Measurements from ENCODE around the gene NCS1. TPM values are rescaled to one million over a fixed set of nuclear protein-coding genes. Genes with fewer than 3 reads are reported as not detected.

NCS1 gene
- total RNA-seq: not detected
- polyA plus RNA-seq: under 1 TPM in 1 of 3 donors, not detected in 2; 0.30 TPM
- total RNA-seq: 0 to 25.1 (median 0.81) reads per million in 6 experiments

GRCh38 chr9:130172161-130172857 is at the start of gene NCS1:
NCS1 (plus strand) TSS chr9:130172404; CDS start chr9:130172664, 260 bp downstream.
- POLR2A ChIA-PET: no interaction called here
- ATAC-seq (peak; percentile 69 to 83), DNase-seq (peak in 3 of 10 donors; percentile 17 to 30 (median 24))
- H3K4me1 Mint-ChIP-seq: peaks cover 5 to 17% (median 10%) of the 10 kb centered on the region in 4 donors
- peak within 1 kb of the TSS; percentile 60 to 84 (median 72) for H3K4me3 Mint-ChIP-seq
- no peaks in the 10 kb centered on the region for H3K36me3 Mint-ChIP-seq
- H3K27ac Mint-ChIP-seq: peak within 1 kb of the TSS in 3 of 10 donors; percentile 59 to 74 (median 62)
- peaks cover 2 to 25% (median 12%) of the 10 kb centered on the region in 5 donors for H3K27me3 Mint-ChIP-seq
- no peaks in the 10 kb centered on the region for H3K9me3 Mint-ChIP-seq

GRCh38 chr9:130122456-130122855 is 49.7 kb upstream of the NCS1 start:
- H3K27me3 Mint-ChIP-seq: no peaks in the 10 kb centered on the region
- peaks cover 0 to 40% (median 2%) of the 10 kb centered on the region in 3 donors for H3K36me3 Mint-ChIP-seq
- peaks cover 16 to 30% (median 18%) of the 10 kb centered on the region in 4 donors for H3K4me1 Mint-ChIP-seq
- ATAC-seq (no peak), DNase-seq (no peak)
- no peak overlapping the region for H3K4me3 Mint-ChIP-seq
- no peaks in the 10 kb centered on the region for H3K9me3 Mint-ChIP-seq
- POLR2A ChIA-PET: interaction anchor here (0.7 to 1.0 kb wide), 2 partner anchors 14 to 383 kb away, joined by 3 read pairs; no protein-coding TSS in a partner anchor
- peak overlapping the region in 1 of 10 donors; percentile 15 for H3K27ac Mint-ChIP-seq

GRCh38 chr9:130124085-130124860 is 47.9 kb upstream of the NCS1 start:
- DNase-seq: no peak
- no peaks in the 10 kb centered on the region for H3K9me3 Mint-ChIP-seq
- H3K36me3 Mint-ChIP-seq: peaks cover 0 to 32% (median 2%) of the 10 kb centered on the region in 3 donors
- H3K4me3 Mint-ChIP-seq: no peak overlapping the region
- no peak overlapping the region for H3K27ac Mint-ChIP-seq
- POLR2A ChIA-PET: no interaction called here
- ATAC-seq: no peak
- no peaks in the 10 kb centered on the region for H3K27me3 Mint-ChIP-seq
- peaks cover 28 to 47% (median 35%) of the 10 kb centered on the region in 4 donors for H3K4me1 Mint-ChIP-seq

GRCh38 chr9:130126721-130127433 is 45.3 kb upstream of the NCS1 start:
- Mint-ChIP-seq H3K36me3 (peaks cover 0 to 30% (median 2%) of the 10 kb centered on the region in 3 donors), H3K27me3 (no peaks in the 10 kb centered on the region), H3K4me3 (peak overlapping the region in 9 of 10 donors; percentile 25 to 91 (median 65)), H3K4me1 (peaks cover 36 to 60% (median 53%) of the 10 kb centered on the region in 4 donors), H3K27ac (peak overlapping the region in 8 of 10 donors; percentile 14 to 90 (median 76)), H3K9me3 (no peaks in the 10 kb centered on the region)
- ATAC-seq (no peak), DNase-seq (no peak)
- POLR2A ChIA-PET: no interaction called here

GRCh38 chr9:130128251-130128650 is 44.0 kb upstream of the NCS1 start:
- DNase-seq (peak; percentile 34 to 90 (median 80)), ATAC-seq (peak; percentile 97 to 99)
- peak overlapping the region; percentile 71 to 95 (median 87) for H3K4me3 Mint-ChIP-seq
- no peaks in the 10 kb centered on the region for H3K9me3 Mint-ChIP-seq
- H3K36me3 Mint-ChIP-seq: peaks cover 0 to 24% (median 2%) of the 10 kb centered on the region in 3 donors
- H3K4me1 Mint-ChIP-seq: peaks cover 39 to 64% (median 56%) of the 10 kb centered on the region in 4 donors
- H3K27ac Mint-ChIP-seq: peak overlapping the region; percentile 90 to 98 (median 96)
- POLR2A ChIA-PET: interaction anchor here (0.7 to 1.8 kb wide), 3 partner anchors 14 to 83 kb away, joined by 3 to 6 read pairs (median 4); partner anchors contain the start of gene GPR107
- H3K27me3 Mint-ChIP-seq: no peaks in the 10 kb centered on the region

- H3K9me3 Mint-ChIP-seq: no peaks in the 10 kb centered on the region
- DNase-seq (peak in 8 of 10 donors; percentile 16 to 51 (median 37)), ATAC-seq (peak; percentile 48 to 49)
- POLR2A ChIA-PET: interaction anchor here (1.2 to 1.8 kb wide), 2 partner anchors 13 to 75 kb away, joined by 4 to 6 read pairs; partner anchors contain the start of gene GPR107
- peak overlapping the region; percentile 90 to 98 (median 96) for H3K27ac Mint-ChIP-seq
- H3K36me3 Mint-ChIP-seq: peaks cover 0 to 25% (median 2%) of the 10 kb centered on the region in 3 donors
- peaks cover 40 to 63% (median 56%) of the 10 kb centered on the region in 4 donors for H3K4me1 Mint-ChIP-seq
- no peaks in the 10 kb centered on the region for H3K27me3 Mint-ChIP-seq
- H3K4me3 Mint-ChIP-seq: peak overlapping the region; percentile 71 to 95 (median 87)
Observed at GRCh38 chr9:130128733-130129431, 43.3 kb upstream of the NCS1 start.

GRCh38 chr9:130129432-130130061 is 42.7 kb upstream of the NCS1 start:
- H3K27ac Mint-ChIP-seq: peak overlapping the region; percentile 90 to 98 (median 96)
- ATAC-seq: no peak
- H3K4me1 Mint-ChIP-seq: peaks cover 40 to 61% (median 56%) of the 10 kb centered on the region in 4 donors
- H3K9me3 Mint-ChIP-seq: no peaks in the 10 kb centered on the region
- no peaks in the 10 kb centered on the region for H3K27me3 Mint-ChIP-seq
- POLR2A ChIA-PET: interaction anchor here (1.8 kb wide), 1 partner anchor 12 kb away, joined by 6 read pairs; no protein-coding TSS in a partner anchor
- H3K36me3 Mint-ChIP-seq: peaks cover 0 to 23% (median 5%) of the 10 kb centered on the region in 3 donors
- DNase-seq: peak in 2 of 10 donors; percentile 5 to 12
- H3K4me3 Mint-ChIP-seq: peak overlapping the region in 9 of 10 donors; percentile 46 to 95 (median 86)

GRCh38 chr9:130132746-130133145 is 39.5 kb upstream of the NCS1 start:
- POLR2A ChIA-PET: no interaction called here
- Mint-ChIP-seq H3K4me3 (peak overlapping the region in 1 of 10 donors; percentile 33), H3K9me3 (no peaks in the 10 kb centered on the region), H3K27me3 (no peaks in the 10 kb centered on the region), H3K36me3 (peaks cover 5 to 30% (median 28%) of the 10 kb centered on the region in 3 donors), H3K4me1 (peaks cover 33 to 54% (median 45%) of the 10 kb centered on the region in 4 donors), H3K27ac (peak overlapping the region in 4 of 10 donors; percentile 16 to 50 (median 33))
- no peak for ATAC-seq
- no peak for DNase-seq

GRCh38 chr9:130137081-130137640 is 35.0 kb upstream of the NCS1 start:
- DNase-seq (no peak), ATAC-seq (no peak)
- Mint-ChIP-seq H3K4me1 (peaks cover 22 to 54% (median 42%) of the 10 kb centered on the region in 4 donors), H3K36me3 (peaks cover 5 to 30% (median 21%) of the 10 kb centered on the region in 3 donors), H3K4me3 (no peak overlapping the region), H3K9me3 (no peaks in the 10 kb centered on the region), H3K27ac (no peak overlapping the region), H3K27me3 (no peaks in the 10 kb centered on the region)
- POLR2A ChIA-PET: no interaction called here

GRCh38 chr9:130137641-130138081 is 34.5 kb upstream of the NCS1 start:
- DNase-seq (no peak), ATAC-seq (no peak)
- H3K36me3 Mint-ChIP-seq: peaks cover 5 to 30% (median 21%) of the 10 kb centered on the region in 3 donors
- peaks cover 22 to 58% (median 40%) of the 10 kb centered on the region in 4 donors for H3K4me1 Mint-ChIP-seq
- H3K9me3 Mint-ChIP-seq: no peaks in the 10 kb centered on the region
- no peaks in the 10 kb centered on the region for H3K27me3 Mint-ChIP-seq
- no peak overlapping the region for H3K4me3 Mint-ChIP-seq
- H3K27ac Mint-ChIP-seq: no peak overlapping the region
- POLR2A ChIA-PET: no interaction called here

- POLR2A ChIA-PET: no interaction called here
- Mint-ChIP-seq H3K4me3 (peak overlapping the region in 4 of 10 donors; percentile 19 to 67 (median 40)), H3K4me1 (peaks cover 18 to 56% (median 40%) of the 10 kb centered on the region in 4 donors), H3K27me3 (no peaks in the 10 kb centered on the region), H3K9me3 (no peaks in the 10 kb centered on the region), H3K36me3 (peaks cover 5 to 30% (median 17%) of the 10 kb centered on the region in 3 donors), H3K27ac (no peak overlapping the region)
- DNase-seq (no peak), ATAC-seq (no peak)
Observed at GRCh38 chr9:130138171-130138653, 34.0 kb upstream of the NCS1 start.

All from naive thymus-derived CD8-positive, alpha-beta T cell (primary cell).